CD4-positive, alpha-beta T cell treated with Interleukin-4 for 1 hour (primary cell): ENCODE measurements around the gene NLRP5.
A peak's percentile ranks its signal among the peaks of the same experiment; 100 is the strongest.
"Not testable (repeated sequence)": the region's sequence is repeated elsewhere in the genome, so short reads cannot be mapped to it uniquely, and the experiment has no call there.

ENCODE experiments used
- DNase-seq, 2 donors: peaks; one replicate each; pipeline ENCODE4 v3.0.0-alpha.2; 2020 to 2022

The NLRP5 gene

DNA sequence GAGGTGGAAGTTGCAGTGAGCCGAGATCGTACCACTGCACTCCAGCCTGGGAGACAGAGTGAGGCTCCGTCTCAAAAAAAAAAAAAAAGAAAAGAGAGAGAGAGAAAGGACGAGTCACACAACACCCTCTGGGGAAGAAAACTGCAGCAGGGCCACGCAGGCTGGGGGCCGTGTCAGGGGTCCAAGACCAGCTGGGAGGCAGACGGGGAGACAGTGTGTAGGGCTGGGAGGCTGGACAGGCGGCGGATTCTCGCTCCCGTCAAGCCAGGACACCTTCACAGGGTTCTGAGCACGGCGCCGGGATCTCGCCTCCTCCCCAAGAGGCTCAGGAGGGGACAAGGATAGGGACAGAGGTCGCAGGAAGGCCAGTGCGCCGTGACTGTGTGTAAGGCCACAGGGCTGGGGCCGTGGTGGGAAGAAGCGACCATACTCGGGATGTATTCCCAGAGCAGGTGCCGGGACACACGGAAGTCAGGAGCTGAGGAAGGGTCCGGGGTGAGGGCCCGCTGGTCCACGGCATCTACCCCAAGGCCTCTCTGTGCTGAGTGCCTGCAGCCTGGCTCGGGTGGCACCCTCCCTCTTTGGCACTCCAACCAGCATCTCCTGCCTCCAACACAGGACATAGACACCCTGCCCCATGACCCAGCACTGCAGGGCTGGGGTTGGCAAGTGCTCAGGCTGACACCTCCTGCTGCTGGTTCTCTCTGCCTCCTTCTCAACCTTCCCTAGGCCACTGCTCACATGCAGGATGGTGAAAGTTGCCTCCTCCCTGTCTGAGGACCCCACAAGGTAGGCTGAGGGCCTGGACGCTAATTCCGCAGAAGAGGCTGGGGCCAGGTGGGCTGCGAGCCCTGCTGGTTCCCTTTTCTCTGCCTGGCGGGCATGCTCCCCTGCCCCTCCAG is 113.3 kb downstream of the NLRP5 start:
- no peak for DNase-seq

DNA sequence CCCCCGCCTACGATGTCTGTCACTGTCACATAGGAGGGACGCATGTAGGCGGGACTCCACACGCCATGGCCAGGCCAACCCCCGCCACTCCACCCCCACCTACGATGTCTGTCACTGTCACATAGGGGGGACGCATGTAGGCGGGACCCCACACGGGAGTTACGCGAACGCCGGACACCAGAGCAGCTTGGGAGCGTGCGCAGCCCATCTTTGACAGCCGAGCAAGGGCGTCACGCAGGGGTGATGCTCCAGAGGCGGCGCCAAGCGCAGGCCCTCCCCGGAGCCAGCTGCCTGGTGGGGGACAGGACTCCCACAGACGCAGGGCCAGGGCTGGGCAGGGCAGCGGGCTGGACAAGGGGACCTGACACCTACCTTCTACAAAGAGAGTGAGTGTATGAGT is 114.5 kb downstream of the NLRP5 start:
- DNase-seq, result no peak

DNA sequence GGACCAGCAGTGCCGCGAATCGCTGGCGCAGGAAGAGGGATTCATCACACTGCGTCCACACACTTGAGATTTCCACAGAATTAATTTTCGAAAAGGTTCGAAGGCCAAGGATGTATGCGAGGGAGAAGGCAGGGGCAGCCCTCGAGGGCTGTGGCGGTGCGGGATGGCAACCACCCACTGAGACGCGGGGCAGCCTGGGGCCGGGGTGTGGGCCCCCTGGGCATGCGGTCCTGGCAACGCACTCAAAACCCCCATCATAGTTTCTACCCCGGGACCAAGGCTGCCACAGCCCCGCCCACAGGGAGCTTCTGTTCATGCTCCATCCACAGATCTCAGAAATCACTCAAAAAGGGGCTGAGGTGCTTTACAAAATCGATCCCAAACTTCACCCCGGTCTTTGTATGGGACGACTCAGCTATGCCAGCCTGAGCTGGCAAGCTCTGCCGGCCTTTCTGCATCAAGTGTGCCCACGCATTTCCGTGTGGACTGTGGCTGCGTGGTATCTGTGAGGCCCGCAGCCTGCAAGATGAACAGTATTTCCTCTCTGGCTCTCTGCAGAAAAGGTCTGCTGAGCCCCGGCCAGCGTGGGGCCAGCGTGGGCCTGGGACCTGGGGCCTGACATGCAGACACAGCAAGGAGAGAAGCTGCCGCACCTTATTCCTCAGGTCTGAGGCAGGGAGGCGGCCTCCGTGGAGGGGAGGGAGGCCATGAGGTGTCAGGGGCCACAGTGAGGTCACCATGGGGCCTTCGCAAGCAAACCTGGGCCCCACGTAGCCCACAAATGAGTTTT is 115.4 kb downstream of the NLRP5 start:
- DNase-seq, result no peak

DNA sequence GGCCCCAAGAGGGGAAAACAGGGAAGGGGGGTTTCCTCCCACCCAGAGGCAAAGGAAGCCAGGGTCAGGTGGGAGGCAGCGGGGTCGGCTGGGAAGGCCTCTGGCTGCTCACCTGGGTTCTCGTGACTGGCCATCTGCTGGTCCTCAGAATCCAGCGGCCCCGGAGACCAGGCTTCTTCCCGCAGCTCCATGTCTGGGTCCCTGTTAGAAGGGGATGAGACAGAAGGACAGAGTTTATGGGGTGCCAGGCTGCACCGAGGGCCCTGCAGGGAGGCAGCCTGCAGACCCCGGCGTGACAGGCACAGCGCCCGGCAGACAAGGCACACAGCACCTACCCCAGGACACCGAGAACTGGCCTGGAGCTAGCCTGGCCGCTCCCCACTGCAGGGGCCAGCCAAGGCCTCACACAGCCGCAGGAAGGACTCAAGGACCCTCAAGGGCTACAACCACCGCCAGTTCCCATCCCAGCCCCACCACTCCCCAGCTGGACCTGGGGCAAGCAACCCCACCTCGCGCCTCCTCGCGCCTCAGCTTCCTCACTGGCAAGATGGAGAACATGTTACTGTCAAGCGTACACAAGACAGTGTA is 116.5 kb downstream of the NLRP5 start:
- no peak for DNase-seq

DNA sequence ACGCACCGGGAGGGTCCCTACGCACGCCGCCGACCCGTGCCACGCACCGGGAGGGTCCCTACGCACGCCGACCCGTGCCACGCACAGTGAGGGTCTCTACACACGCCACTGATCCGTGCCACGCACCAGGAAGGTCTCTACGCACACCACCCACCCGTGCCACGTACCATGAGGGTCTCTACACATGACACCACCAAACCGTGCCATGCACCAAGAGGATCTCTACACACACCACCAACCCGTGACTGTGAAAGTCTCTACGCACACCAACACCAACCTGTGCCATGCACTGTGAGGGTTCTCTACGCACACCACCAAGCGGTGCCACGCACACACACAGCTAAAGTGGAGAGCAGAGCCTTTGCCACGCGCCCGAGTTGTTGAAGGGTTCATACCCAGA is 117.8 kb downstream of the NLRP5 start:
- no peak for DNase-seq

DNA sequence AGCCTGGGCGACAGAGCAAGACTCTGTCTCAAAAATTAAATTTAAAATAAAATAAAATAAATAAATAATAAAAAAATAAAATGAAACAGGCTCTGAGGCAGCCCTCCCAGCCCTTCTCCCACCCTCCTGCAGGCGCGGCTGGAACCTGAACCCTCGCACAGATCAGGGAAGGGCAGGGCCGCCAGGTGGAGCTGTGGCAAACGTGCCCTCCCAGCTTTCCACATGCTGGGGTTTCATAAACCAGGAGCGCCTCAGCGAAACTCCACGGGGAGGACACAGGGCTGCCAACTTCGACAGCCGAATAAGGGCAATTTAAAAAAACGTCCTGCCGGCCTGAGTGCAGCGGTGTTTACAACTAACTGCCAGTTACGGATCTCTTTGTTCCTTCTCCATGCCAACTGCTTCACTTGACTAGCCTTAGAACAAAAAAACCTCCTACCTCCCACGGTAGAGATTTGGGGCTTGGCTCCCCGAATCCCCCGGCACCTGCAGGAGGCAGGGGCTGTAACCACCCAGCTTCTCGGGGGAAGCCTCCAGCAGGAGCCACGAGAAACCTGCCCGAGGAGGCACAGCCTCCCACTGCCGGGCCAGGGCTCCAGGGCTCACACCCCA is 118.6 kb downstream of the NLRP5 start:
- peak; percentile 44 to 64 for DNase-seq

DNA sequence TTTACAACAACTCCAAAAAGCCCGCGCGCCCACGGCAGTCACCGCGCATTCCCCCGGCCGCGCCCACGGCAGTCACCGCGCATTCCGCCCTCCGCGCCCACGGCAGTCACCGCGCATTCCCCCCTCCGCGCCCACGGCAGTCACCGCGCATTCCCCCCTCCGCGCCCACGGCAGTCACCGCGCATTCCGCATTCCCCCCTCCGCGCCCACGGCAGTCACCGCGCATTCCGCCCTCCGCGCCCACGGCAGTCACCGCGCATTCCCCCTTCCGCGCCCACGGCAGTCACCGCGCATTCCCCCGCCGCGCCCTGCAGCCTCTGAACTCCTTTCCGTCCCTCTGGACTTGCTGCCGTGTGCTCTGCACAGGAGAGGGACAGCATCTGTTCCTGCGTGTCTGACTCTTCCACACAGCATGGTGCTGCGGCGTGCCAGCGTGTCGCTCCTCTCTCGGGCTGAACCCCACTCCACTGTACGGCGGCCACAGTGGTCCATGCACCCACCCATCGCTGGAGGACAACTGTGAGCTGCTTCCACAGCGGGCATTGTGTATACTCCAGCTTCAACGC is 119.3 kb downstream of the NLRP5 start:
- not testable (repeated sequence) for DNase-seq

DNA sequence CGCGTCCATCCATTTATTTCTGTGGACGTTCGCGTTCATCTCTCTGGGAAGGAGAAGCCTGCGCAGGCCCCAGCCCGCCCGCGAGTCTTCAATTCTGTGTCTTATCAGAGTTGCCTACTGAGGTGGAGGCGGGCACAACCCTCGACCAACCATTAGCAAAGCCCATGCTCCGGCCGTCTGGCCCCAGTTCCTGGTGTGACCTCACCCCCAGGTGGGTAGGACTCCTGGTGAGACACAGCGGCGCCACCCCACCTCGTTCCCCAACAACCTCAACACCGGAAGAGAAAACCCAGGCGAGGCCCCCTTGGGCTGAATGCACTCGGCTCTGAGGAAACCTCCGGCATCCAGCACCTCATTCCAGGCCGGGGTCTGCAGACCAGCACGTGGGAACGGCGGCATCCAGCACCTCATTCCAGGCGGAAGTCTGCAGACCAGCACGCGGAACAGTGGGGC is 119.8 kb downstream of the NLRP5 start:
- no peak for DNase-seq

DNA sequence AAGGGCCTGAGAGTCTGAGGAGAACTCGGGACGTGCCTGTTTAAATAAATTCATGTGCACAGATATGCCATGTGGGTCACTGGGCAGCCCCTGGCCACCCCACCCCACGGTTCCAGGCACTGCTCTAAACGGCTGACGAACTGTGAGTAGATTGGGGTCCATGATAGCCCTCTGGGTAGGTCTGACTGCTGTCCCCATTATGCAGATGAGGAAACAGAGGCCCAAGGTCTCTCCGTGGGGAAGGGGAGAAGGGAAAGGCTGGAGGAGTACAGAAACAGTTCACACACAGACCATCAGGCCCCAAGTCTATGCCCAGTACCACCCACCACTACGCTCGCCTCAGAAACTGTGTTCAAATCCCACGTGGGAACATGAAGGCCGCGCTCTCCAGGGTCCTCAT is 120.4 kb downstream of the NLRP5 start:
- no peak for DNase-seq

DNA sequence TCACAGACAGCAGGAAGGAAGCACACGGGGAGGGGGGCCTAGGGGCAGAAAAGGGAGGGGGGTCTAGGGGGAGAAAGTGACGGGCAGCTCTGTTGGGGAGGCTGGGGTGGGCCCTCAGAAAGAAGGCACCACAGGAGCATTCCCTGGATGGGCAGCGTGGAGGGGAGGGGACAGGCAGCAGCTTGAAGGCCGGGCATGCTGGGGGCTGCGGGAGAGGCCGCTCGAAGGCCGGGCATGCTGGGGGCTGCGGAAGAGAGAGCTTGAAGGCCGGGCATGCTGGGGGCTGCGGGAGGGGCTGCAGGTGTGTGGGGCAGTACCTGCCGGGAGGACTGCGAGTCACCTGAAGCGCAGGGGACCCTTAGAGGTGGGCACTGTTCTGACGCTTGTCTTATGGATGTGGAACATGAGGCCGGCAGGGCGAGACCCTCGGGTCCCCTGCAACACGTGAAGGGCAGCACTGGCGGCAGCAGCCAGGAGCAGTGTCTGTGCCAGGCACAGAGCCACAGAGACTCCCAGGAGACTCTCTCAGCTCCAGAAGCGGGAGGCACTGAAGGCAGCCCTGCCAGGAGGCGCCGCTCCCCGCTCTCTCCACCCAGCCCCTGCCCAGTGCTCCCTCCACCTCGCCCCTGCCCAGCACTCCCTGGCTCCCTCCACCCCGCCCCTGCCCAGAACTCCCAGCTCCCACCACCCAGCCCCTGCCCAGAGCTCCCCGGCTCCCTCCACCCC is 121.2 kb downstream of the NLRP5 start:
- no peak for DNase-seq

DNA sequence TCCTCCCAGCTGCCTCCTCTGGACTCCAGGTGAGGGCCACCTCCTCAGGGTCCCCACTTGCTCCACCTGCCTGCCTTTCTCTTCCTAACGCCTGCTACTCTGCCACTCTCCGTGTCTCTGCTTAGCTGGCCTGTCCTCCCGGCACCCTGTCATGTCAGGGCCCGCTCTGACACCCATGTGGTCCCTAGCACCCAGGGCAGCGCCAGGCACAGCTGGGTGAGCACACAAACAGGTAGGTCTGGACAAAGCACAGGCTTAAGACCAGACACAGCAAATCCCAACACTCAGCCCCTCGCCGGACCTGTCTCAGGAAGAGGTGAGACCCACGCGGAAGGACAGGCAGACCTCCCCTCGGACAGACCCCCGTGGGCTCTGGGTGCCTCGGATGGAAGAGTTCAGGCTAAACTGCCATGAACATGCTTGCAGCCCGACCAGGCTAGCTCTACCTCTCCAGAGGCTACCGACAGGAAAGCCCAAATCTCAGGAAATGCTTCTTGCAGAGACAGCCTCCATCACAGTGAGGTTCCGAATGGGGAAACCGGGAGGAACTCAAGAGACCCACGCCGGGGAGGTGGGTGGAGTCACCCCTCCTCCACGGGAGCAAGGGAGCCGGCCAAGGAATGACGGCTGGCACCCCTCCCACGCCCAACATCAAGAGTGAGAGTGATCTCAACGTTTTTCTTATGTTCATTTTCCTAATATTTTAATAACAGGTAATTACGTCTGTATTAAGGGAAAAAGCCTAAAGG is 122.0 kb downstream of the NLRP5 start:
- no peak for DNase-seq

DNA sequence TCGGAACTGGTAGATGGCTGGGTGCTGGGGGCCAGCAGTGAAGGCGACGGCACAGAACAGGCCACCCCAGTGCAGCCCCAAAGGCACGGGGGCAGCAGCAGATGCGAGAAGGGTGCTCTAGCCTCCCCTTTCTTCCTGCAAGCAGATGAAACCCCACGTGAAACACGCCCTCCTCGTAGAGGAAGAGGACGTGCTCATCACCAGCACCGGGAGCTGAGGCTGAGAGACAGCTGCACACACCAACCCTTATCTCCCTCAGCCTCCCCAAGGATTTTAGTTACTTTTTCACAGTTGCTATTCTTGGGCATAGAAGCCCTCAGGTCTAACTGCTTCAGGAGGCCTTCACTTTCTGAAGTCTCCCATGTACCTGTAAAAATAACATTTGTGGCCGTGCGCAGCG is 122.7 kb downstream of the NLRP5 start:
- no peak for DNase-seq

DNA sequence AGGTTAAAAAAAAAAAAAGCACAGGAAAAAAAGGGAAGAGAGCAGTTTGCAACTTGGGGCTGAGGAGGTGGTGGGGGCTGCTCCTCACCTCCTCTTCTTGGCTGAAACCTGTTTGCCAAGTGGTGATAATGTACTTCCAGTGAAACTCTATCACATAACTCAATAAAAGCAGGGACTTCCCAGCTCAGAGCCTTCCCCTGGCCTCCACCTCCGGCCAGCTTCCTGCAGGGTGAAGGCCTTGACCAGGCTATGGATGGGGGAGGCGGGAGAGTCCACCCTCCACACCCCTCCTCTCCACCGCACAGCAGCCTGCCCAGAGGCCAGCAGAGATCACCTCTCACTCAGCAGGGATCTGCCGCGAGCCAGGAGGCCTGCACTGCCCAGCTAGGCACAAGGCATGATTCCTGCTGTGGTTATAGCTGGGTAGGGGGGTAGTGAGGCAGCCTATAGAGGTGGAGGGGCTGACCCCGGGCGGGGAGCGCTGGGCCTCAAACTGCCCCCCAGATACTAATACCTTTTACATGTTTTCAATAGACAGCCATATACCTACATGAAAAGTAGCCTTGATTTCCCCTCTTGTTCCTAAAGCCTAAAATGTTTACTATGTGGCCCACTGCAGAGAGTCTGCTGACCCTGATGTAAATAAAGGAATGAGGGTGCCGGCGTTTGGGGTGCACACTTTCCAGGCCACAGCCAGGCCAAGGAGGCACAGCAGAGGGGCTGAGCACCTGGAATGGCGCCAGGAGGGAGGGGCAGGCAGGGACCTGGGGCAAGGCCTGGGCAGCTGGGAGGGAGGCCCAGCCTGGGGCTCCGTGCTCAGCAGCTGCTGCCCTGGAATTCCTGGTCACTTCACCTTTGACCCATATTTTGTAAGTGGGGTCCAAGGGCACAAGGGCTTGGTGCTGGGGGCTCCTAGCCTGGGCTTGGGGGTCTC is 124.2 kb downstream of the NLRP5 start:
- no peak for DNase-seq
